ENCODE data around the gene PTPRK.

The PTPRK gene

GRCh38 chr6:128365520-128366160, 154.8 kb downstream of the PTPRK start:
- DNase-seq (ENCODE audit: low read depth, low spot score), result no peak
- in situ Hi-C loops (cut with HindIII; ENCODE audit: low sequenced_read_pairs), result no loop called here
- H3K4me3 ChIP-seq (ENCODE audit: low read depth, low read length), result no peak overlapping the region
- TF ChIP-seq CTCF (IDR thresholded peaks at IDR 0.05; ENCODE audit: low read depth, low read length), result no peak

DNA sequence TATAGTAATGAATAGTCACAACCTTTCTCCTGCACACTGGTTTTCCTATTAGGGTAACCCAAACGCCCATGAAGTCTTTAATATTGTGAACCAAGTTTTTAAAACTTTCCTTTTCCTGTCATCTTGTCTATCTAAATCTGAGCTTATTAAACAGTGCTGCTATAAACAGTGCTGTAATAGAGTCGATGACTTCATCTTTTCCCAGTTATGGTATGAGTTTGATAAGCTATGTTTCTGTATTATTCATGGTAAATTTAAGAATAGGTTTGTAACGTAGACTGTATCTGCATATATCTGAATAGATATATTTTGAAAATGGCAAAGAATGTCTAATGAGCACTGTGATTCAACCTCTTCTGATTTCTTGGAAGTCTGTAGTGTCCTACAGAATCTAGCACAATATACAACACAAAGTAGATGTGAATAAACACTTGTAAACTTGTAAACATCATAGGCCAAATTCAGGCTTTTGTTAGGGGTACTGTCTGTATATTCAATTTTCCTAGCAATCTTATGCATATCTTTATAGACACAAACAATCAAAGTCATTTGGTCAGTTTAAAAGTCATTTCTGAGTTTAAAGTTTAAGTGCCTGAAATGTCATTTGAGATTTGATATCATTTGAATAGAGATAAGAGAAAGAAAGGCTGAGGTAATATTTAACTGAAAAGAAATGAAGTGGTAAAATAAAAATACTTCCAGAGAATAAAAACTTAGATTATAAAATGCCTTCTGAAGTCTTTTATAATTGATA, 155.5 kb downstream of the PTPRK start:
- TF ChIP-seq CTCF (IDR thresholded peaks at IDR 0.05; ENCODE audit: low read depth, low read length), result no peak
- in situ Hi-C loops (cut with HindIII; ENCODE audit: low sequenced_read_pairs), result no loop called here
- no peak for DNase-seq (ENCODE audit: low read depth, low spot score)
- H3K4me3 ChIP-seq (ENCODE audit: low read depth, low read length), result no peak overlapping the region

DNA sequence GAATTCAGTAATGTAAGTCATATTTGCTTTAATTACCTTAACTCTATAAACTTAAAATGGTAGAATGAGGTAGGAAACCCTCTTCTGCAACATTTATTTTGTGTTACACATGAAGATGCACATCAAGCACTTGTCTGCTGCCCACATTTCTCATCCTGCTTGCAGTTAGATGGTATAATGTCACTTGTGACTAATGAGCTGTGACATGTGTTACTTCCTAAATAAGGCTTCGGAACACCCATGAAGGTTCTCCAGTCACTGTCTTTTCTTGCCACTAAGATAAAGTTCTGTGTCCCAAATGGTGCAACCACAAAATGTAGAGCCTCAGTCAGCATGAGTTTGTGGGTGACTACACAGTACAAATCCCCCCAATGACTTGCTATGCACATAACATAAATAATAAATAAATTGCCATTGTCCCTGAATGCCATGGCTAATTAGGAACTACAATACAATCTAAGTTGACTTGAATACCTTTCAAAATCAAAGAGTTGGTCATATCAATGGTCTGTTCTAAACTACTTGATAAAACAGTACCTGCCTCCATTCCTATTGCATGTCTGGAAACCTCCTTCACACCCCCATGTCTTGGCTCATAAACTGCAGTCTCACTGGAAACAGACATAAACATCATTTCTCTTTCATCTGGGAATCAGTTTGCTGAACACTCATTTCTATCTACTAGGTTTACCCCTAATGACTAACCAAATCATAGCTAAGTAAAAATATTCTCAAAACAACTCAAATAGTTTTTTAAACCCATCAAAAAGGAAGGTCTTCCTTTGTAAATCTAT, 157.2 kb downstream of the PTPRK start:
- TF ChIP-seq CTCF (IDR thresholded peaks at IDR 0.05; ENCODE audit: low read depth, low read length), result no peak
- in situ Hi-C loops (cut with HindIII; ENCODE audit: low sequenced_read_pairs), result no loop called here
- no peak for DNase-seq (ENCODE audit: low read depth, low spot score)
- no peak overlapping the region for H3K4me3 ChIP-seq (ENCODE audit: low read depth, low read length)

- DNase-seq (ENCODE audit: low read depth, low spot score), result no peak
- no peak for TF ChIP-seq CTCF (IDR thresholded peaks at IDR 0.05; ENCODE audit: low read depth, low read length)
- H3K4me3 ChIP-seq (ENCODE audit: low read depth, low read length), result no peak overlapping the region
- in situ Hi-C loops (cut with HindIII; ENCODE audit: low sequenced_read_pairs), result no loop called here
These were observed 159.0 kb downstream of the PTPRK start for GRCh38 chr6:128361378-128361777.

DNA sequence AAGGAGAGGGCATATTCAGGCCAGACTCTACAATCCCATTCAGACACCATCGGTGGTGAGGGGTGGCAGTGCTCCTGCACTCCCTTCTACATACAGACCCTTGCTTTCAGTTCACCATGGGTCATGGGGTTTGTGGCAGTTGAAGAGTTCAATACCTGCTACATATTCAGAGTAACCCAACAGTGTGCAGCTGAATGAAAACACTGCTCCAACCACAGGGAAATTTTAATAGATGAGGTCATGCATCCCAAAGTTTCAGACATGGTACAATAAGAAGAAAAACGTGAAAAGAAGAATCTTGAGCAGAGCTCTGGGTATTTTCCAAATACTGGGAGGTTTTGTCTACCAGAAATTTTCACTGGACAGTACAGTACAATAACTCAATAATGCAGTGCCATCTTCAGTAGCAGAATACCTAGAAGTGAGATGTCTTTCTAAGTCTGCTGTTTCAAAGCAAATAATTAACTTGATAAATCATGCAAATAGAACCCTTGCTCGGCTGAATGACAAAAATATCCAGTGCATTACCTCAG, 162.1 kb downstream of the PTPRK start:
- TF ChIP-seq CTCF (IDR thresholded peaks at IDR 0.05; ENCODE audit: low read depth, low read length), result no peak

DNA sequence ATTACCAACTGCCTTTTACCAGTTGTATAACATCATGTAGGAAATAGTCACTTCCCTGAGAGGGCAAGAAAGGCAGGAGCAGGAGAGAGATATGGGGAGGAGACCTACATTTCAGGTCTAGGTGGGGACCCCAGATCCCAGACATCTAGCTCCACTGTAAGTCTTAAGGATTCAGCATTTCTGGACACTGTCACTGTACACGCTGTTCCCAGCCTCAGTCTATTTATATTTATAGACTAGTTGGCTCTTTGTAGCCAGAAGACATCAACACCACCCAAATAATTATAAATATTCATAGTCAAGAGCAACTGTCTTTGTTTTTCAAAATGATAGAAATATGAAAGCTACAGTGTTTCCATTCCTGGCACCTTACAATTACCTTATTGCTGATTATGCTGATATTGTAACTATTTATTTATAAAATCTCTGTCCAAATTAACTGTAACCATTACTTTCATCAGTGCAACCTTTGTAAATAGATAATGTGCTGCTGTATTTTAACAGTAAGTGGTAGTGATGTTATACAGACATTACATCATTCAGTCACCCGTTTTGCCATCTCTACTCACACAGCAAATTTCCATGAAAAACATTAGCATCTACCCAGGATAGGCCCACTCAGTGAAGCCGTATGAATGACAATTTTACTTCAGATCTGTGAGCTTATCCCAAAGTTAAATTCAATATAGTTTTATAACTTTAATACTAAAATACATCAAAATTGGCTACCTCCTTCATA, 162.8 kb downstream of the PTPRK start:
- no peak for TF ChIP-seq CTCF (IDR thresholded peaks at IDR 0.05; ENCODE audit: low read depth, low read length)
- no peak for DNase-seq (ENCODE audit: low read depth, low spot score)
- no peak overlapping the region for H3K4me3 ChIP-seq (ENCODE audit: low read depth, low read length)
- in situ Hi-C loops (cut with HindIII; ENCODE audit: low sequenced_read_pairs), result no loop called here

More for the DNA sequence above, 162.1 kb downstream of the PTPRK start:
- in situ Hi-C loops (cut with HindIII; ENCODE audit: low sequenced_read_pairs), result no loop called here
- DNase-seq (ENCODE audit: low read depth, low spot score), result peak; percentile 42
- H3K4me3 ChIP-seq (ENCODE audit: low read depth, low read length), result no peak overlapping the region
